ENCODE results near the gene EPS8L3.

DNA sequence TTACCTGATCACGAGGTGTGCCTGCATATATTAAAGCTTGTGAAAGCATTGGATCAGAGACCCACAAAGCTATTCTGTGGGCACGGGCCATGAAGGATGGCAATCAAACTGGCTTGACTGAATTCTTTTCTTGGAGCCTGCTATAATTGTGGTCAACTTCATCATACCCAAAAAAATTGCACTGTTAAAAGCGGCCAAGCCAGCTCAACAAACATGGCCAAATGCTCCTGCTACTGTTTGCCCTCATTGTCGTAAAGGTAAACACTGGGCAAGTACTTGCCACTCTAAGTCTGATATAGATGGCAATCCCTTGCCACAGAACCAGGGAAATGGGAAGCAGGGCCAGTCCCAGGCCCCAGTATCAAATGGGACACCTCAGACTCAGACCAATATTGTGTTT, 58.3 kb downstream of the EPS8L3 start:
- TF ChIP-seq SIN3A (IDR thresholded peaks at IDR 0.05; ENCODE audit: borderline replicate concordance, insufficient read depth, low read length) (no peak), REST (IDR thresholded peaks at IDR 0.05; ENCODE audit: insufficient read depth in 1 of 2, low read depth in 2 of 2, low read length in 2 of 2) (no peak), POLR2AphosphoS5 (IDR thresholded peaks at IDR 0.05; ENCODE audit: low read depth, low read length) (no peak), TAF1 (IDR thresholded peaks at IDR 0.05; ENCODE audit: borderline replicate concordance, insufficient read depth, low read length) (no peak), FOXP2 (optimal IDR thresholded peaks at IDR 0.05; ENCODE audit: borderline replicate concordance, extremely low read depth, extremely low read length, insufficient read depth) (no peak)

Measured in PFSK-1 (cell line).